ENCODE results near the gene GDPD4. TPM values are rescaled to one million over a fixed set of nuclear protein-coding genes. Genes with fewer than 3 reads are reported as not detected.
A peak's percentile ranks its signal among the peaks of the same experiment; 100 is the strongest.

GDPD4 gene
- total and polyA plus RNA-seq, 2 donors, result 0.02 TPM; not detected in 1

DNA sequence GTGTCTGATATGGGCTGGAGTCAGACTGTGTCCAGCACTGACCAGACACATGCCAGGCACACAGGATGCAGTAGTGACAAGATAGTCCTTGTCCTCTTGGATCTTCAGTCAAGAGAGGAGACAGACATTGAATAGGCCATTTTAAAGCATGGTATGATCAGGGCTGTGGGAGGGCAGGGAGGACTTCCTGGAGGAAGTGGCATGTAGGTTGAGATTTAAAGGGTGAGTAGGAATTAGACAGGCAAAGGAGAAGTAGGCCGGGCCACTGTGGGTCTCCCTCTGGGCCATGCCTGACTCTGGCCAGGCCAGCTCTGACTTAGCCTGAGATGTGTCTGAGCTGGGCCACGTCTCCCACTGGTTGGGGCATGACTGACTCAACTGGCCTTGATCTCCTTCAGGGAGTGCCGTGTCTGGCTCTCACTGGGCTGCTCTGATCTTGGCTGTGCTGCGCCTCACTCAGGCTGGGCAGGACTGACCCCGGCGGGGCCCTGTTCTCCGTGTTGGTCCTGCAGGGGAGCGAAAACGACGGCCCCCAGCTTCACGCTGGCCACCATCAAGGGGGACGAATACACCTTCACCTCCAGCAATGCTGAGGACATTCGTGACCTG lies 102.2 kb downstream of the GDPD4 start:
- H3K36me3 ChIP-seq (ENCODE audit: control insufficient read depth in 2 of 2, insufficient read depth in 2 of 2, low read length in 1 of 2), result no peaks in the 10 kb centered on the region
- H3K4me3 ChIP-seq (ENCODE audit: low read length in 2 of 2), result no peak overlapping the region
- 97% methylated on average over 13 of the region's 13 CpGs for WGBS
- no peaks in the 10 kb centered on the region for H3K9me3 ChIP-seq (ENCODE audit: control insufficient read depth in 2 of 2, insufficient read depth in 1 of 2, low read length in 1 of 2)
- no peak for DNase-seq (ENCODE audit: low read depth in 6 of 9, low spot score in 9 of 9)
- no peak overlapping the region for H3K27ac ChIP-seq (ENCODE audit: low read depth in 1 of 2, low read length in 1 of 2)
- H3K27me3 ChIP-seq (ENCODE audit: control insufficient read depth in 2 of 2, insufficient read depth in 1 of 2, low read length in 1 of 2), result no peaks in the 10 kb centered on the region
- H3K4me1 ChIP-seq (ENCODE audit: control insufficient read depth in 2 of 2, insufficient read depth in 2 of 2, low read length in 2 of 2), result no peaks in the 10 kb centered on the region

GRCh38 chr11:77198440-77198849 lies 103.0 kb downstream of the GDPD4 start:
- 82% methylated on average over 11 of the region's 11 CpGs for WGBS
- Histone ChIP-seq H3K4me1 (ENCODE audit: control insufficient read depth in 2 of 2, insufficient read depth in 2 of 2, low read length in 2 of 2) (no peaks in the 10 kb centered on the region), H3K4me3 (ENCODE audit: low read length in 2 of 2) (no peak overlapping the region), H3K27ac (ENCODE audit: low read depth in 1 of 2, low read length in 1 of 2) (no peak overlapping the region), H3K9me3 (ENCODE audit: control insufficient read depth in 2 of 2, insufficient read depth in 1 of 2, low read length in 1 of 2) (no peaks in the 10 kb centered on the region), H3K36me3 (ENCODE audit: control insufficient read depth in 2 of 2, insufficient read depth in 2 of 2, low read length in 1 of 2) (no peaks in the 10 kb centered on the region), H3K27me3 (ENCODE audit: control insufficient read depth in 2 of 2, insufficient read depth in 1 of 2, low read length in 1 of 2) (no peaks in the 10 kb centered on the region)
- peak in 2 of 9 donors; percentile 20 to 22 for DNase-seq (ENCODE audit: low read depth in 6 of 9, low spot score in 9 of 9)

DNA sequence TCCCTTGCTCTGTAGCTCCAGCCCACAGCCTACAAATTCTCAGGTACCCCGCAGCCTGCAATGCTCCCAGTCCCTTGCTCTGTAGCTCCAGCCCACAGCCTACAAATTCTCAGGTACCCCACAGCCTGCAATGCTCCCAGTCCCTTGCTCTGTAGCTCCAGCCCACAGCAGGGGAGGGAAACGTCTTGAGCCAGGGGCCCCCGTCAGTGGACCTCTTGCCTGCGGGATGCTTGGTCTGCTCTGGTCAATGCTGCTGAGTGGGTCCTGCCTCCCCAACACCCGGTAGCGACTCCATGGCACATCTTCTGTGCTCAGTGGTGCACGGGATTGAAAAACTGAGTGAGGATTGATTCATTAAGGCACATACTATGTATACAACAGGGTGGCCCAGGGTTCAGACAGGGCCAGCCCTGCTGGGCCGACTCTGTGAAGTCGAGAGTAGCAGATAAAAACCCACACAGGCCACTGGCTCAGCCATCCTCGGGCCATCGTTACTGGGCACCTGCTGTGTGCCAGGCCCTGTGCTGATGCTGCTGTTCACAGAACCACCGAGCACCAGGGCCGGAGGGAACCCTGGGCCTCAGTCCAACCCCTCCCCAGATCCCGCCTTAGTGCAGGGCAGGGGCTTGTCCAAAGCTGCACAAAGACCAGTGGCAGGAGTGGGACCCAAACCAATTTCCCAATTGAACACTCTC lies 103.7 kb downstream of the GDPD4 start:
- Histone ChIP-seq H3K27me3 (ENCODE audit: control insufficient read depth in 2 of 2, insufficient read depth in 1 of 2, low read length in 1 of 2) (no peaks in the 10 kb centered on the region), H3K4me1 (ENCODE audit: control insufficient read depth in 2 of 2, insufficient read depth in 2 of 2, low read length in 2 of 2) (no peaks in the 10 kb centered on the region), H3K27ac (ENCODE audit: low read depth in 1 of 2, low read length in 1 of 2) (no peak overlapping the region), H3K36me3 (ENCODE audit: control insufficient read depth in 2 of 2, insufficient read depth in 2 of 2, low read length in 1 of 2) (no peaks in the 10 kb centered on the region), H3K9me3 (ENCODE audit: control insufficient read depth in 2 of 2, insufficient read depth in 1 of 2, low read length in 1 of 2) (no peaks in the 10 kb centered on the region), H3K4me3 (ENCODE audit: low read length in 2 of 2) (no peak overlapping the region)
- 96% methylated on average over 14 of the region's 14 CpGs for WGBS
- no peak for DNase-seq (ENCODE audit: low read depth in 6 of 9, low spot score in 9 of 9)

DNA sequence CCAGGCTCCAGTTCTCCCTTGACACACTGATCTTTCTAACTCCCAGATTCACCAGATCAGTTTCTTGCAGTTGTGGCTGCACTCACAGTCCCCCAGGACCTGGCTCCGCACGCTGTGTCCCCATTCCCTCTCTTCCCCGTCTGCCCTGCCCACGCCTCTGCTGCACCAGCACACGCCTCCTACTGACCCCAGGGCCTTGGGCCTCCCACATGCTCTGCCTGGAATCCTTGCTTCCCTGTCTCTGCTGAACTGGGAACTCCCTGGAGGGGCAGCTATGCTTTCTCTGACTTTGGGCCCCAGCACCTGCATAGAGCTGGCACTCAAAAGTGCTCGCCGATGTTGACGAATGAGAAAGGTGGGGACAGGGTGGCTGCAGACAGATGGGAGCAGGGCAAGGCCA lies 104.5 kb downstream of the GDPD4 start:
- no peaks in the 10 kb centered on the region for H3K9me3 ChIP-seq (ENCODE audit: control insufficient read depth in 2 of 2, insufficient read depth in 1 of 2, low read length in 1 of 2)
- no peaks in the 10 kb centered on the region for H3K36me3 ChIP-seq (ENCODE audit: control insufficient read depth in 2 of 2, insufficient read depth in 2 of 2, low read length in 1 of 2)
- H3K4me1 ChIP-seq (ENCODE audit: control insufficient read depth in 2 of 2, insufficient read depth in 2 of 2, low read length in 2 of 2), result peaks cover 0 to under 1% of the 10 kb centered on the region in 2 donors
- H3K4me3 ChIP-seq (ENCODE audit: low read length in 2 of 2), result no peak overlapping the region
- no peak for DNase-seq (ENCODE audit: low read depth in 6 of 9, low spot score in 9 of 9)
- WGBS, result 96% methylated on average over 8 of the region's 8 CpGs
- no peak overlapping the region for H3K27ac ChIP-seq (ENCODE audit: low read depth in 1 of 2, low read length in 1 of 2)
- H3K27me3 ChIP-seq (ENCODE audit: control insufficient read depth in 2 of 2, insufficient read depth in 1 of 2, low read length in 1 of 2), result no peaks in the 10 kb centered on the region

GRCh38 chr11:77195071-77195755 lies 106.3 kb downstream of the GDPD4 start:
- Histone ChIP-seq H3K4me1 (ENCODE audit: control insufficient read depth in 2 of 2, insufficient read depth in 2 of 2, low read length in 2 of 2) (peaks cover 0 to 4% of the 10 kb centered on the region in 2 donors), H3K9me3 (ENCODE audit: control insufficient read depth in 2 of 2, insufficient read depth in 1 of 2, low read length in 1 of 2) (no peaks in the 10 kb centered on the region), H3K4me3 (ENCODE audit: low read length in 2 of 2) (no peak overlapping the region), H3K27ac (ENCODE audit: low read depth in 1 of 2, low read length in 1 of 2) (no peak overlapping the region), H3K27me3 (ENCODE audit: control insufficient read depth in 2 of 2, insufficient read depth in 1 of 2, low read length in 1 of 2) (no peaks in the 10 kb centered on the region), H3K36me3 (ENCODE audit: control insufficient read depth in 2 of 2, insufficient read depth in 2 of 2, low read length in 1 of 2) (no peaks in the 10 kb centered on the region)
- WGBS, result 98% methylated on average over 16 of the region's 16 CpGs
- no peak for DNase-seq (ENCODE audit: low read depth in 6 of 9, low spot score in 9 of 9)

DNA sequence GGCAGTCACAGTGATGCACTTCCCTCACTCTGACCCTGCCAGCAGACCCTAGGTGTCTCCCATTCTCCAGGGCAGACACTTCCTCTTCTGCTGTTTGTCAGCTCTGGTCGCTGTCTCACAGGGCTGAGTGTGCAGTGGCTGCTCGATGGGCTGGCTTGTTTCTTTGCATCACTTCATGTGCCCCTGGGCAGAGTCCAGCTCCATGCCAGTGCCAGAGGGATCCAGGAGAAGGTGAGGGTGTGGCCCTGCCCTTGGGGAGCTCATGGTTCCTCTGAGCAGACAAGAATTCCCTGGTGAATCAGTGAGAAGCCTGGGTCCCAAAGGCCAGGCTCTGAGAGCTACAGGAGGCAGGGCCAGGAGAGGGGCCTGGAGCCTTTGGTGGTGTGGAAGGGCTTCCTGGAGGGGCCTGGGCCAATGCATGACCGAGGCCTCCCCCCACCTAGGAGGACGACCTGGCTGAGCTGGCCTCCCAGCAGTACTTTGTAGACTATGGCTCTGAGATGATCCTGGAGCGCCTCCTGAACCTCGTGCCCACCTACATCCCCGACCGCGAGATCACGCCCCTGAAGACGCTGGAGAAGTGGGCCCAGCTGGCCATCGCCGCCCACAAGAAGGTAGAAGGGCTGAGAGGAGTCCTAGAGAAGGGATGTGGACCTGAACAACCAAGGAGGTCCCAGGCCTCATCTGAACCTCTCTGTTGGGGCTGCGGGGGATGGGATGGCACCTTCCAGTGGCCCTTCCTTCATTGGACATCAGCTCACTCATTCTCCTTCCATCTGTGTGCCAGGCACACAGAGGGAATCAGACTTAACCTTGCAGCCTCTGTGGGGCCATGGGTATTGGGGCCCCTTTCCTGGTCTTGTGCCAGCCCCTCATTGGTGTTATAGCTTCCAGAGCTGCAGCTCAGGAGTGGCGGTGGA lies 107.3 kb downstream of the GDPD4 start:
- Histone ChIP-seq H3K36me3 (ENCODE audit: control insufficient read depth in 2 of 2, insufficient read depth in 2 of 2, low read length in 1 of 2) (no peaks in the 10 kb centered on the region), H3K4me3 (ENCODE audit: low read length in 2 of 2) (no peak overlapping the region), H3K27me3 (ENCODE audit: control insufficient read depth in 2 of 2, insufficient read depth in 1 of 2, low read length in 1 of 2) (no peaks in the 10 kb centered on the region), H3K9me3 (ENCODE audit: control insufficient read depth in 2 of 2, insufficient read depth in 1 of 2, low read length in 1 of 2) (no peaks in the 10 kb centered on the region), H3K4me1 (ENCODE audit: control insufficient read depth in 2 of 2, insufficient read depth in 2 of 2, low read length in 2 of 2) (peaks cover 0 to 4% of the 10 kb centered on the region in 2 donors), H3K27ac (ENCODE audit: low read depth in 1 of 2, low read length in 1 of 2) (no peak overlapping the region)
- WGBS, result 86% methylated on average over 15 of the region's 15 CpGs
- DNase-seq (ENCODE audit: low read depth in 6 of 9, low spot score in 9 of 9), result no peak

DNA sequence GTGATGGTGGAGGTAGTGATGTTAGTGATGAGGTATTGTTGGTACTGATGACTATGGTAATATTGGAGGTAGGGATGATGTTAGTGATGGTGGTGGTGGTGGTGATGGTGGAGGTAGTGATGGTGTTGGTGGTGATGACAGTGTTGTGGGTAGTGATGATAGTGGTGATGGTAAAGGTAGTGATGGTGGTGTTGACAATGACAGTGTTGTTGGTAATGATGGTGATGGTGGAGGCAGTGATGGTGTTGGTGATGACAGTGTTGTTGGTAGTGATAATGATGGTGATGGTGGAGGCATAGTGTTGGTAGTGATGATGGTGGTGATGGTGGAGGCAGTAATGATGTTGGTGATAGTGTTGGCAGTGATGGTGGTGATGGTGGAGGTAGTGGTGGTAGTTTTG lies 108.3 kb downstream of the GDPD4 start:
- H3K9me3 ChIP-seq (ENCODE audit: control insufficient read depth in 2 of 2, insufficient read depth in 1 of 2, low read length in 1 of 2), result no peaks in the 10 kb centered on the region
- no peaks in the 10 kb centered on the region for H3K27me3 ChIP-seq (ENCODE audit: control insufficient read depth in 2 of 2, insufficient read depth in 1 of 2, low read length in 1 of 2)
- H3K4me3 ChIP-seq (ENCODE audit: low read length in 2 of 2), result no peak overlapping the region
- no peak overlapping the region for H3K27ac ChIP-seq (ENCODE audit: low read depth in 1 of 2, low read length in 1 of 2)
- H3K36me3 ChIP-seq (ENCODE audit: control insufficient read depth in 2 of 2, insufficient read depth in 2 of 2, low read length in 1 of 2), result no peaks in the 10 kb centered on the region
- H3K4me1 ChIP-seq (ENCODE audit: control insufficient read depth in 2 of 2, insufficient read depth in 2 of 2, low read length in 2 of 2), result peaks cover 0 to 4% of the 10 kb centered on the region in 2 donors
- DNase-seq (ENCODE audit: low read depth in 6 of 9, low spot score in 9 of 9), result no peak

DNA sequence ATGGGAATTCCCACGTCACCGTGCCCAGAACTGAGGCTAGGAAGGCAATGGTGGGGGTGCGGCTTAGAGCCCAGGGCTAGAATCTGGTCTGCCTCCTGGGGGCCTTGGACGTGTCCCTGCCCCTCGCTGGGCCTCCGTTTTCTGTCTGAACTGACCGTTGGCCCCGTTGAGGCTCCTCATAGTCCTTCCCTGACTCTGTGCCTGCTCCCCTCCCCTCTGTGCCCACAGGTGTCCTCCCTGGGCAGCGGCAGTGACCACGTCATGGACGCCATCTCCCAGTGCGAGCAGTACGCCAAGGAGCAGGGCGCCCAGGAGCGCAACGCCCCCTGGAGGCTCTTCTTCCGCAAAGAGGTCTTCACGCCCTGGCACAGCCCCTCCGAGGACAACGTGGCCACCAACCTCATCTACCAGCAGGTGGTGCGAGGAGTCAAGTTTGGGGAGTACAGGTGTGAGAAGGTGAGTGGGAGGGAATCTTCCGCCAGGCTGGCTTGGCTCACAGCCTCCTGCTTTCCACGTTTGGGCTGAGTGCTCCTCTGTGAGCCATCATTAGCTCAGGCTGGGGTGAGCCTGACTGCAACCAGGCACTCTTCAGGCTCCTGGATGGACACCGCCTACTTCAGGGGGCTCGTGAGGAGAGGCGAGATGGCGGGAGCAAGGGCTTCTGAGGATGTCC lies 109.5 kb downstream of the GDPD4 start:
- Histone ChIP-seq H3K36me3 (ENCODE audit: control insufficient read depth in 2 of 2, insufficient read depth in 2 of 2, low read length in 1 of 2) (no peaks in the 10 kb centered on the region), H3K4me3 (ENCODE audit: low read length in 2 of 2) (no peak overlapping the region), H3K4me1 (ENCODE audit: control insufficient read depth in 2 of 2, insufficient read depth in 2 of 2, low read length in 2 of 2) (peaks cover 0 to 4% of the 10 kb centered on the region in 2 donors), H3K9me3 (ENCODE audit: control insufficient read depth in 2 of 2, insufficient read depth in 1 of 2, low read length in 1 of 2) (no peaks in the 10 kb centered on the region), H3K27ac (ENCODE audit: low read depth in 1 of 2, low read length in 1 of 2) (no peak overlapping the region), H3K27me3 (ENCODE audit: control insufficient read depth in 2 of 2, insufficient read depth in 1 of 2, low read length in 1 of 2) (no peaks in the 10 kb centered on the region)
- 56% methylated on average over 27 of the region's 27 CpGs for WGBS
- peak; percentile 14 to 72 (median 42) for DNase-seq (ENCODE audit: low read depth in 6 of 9, low spot score in 9 of 9)
